ENCODE results near the gene SLC15A5. TPM values are rescaled to one million over a fixed set of nuclear protein-coding genes. Genes with fewer than 3 reads are reported as not detected.

The SLC15A5 gene
- total RNA-seq, 2 experiments from 2014 or later = not detected

GRCh38 chr12:16155938-16156337 lies 121.5 kb downstream of the SLC15A5 start:
- H3K36me3 Mint-ChIP-seq (ENCODE audit: low read depth) = no peaks in the 10 kb centered on the region
- POLR2A ChIA-PET = no interaction called here
- no peaks in the 10 kb centered on the region for H3K9me3 Mint-ChIP-seq
- DNase-seq = no peak
- no peaks in the 10 kb centered on the region for H3K27me3 Mint-ChIP-seq
- no peaks in the 10 kb centered on the region for H3K4me1 Mint-ChIP-seq
- CTCF ChIA-PET = no interaction called here
- H3K4me3 Mint-ChIP-seq = no peak overlapping the region
- no peak overlapping the region for H3K27ac Mint-ChIP-seq

- POLR2A ChIA-PET = no interaction called here
- Mint-ChIP-seq H3K4me1 (no peaks in the 10 kb centered on the region), H3K27ac (no peak overlapping the region), H3K36me3 (ENCODE audit: low read depth) (no peaks in the 10 kb centered on the region), H3K9me3 (no peaks in the 10 kb centered on the region), H3K4me3 (no peak overlapping the region), H3K27me3 (no peaks in the 10 kb centered on the region)
- no peak for DNase-seq
- CTCF ChIA-PET = no interaction called here
Observed at GRCh38 chr12:16154990-16155389, 122.5 kb downstream of the SLC15A5 start.

GRCh38 chr12:16152885-16153673 lies 124.4 kb downstream of the SLC15A5 start:
- no peaks in the 10 kb centered on the region for H3K9me3 Mint-ChIP-seq
- no peaks in the 10 kb centered on the region for H3K4me1 Mint-ChIP-seq
- no peak for DNase-seq
- H3K27me3 Mint-ChIP-seq = no peaks in the 10 kb centered on the region
- ChIA-PET POLR2A (no interaction called here), CTCF (no interaction called here)
- no peaks in the 10 kb centered on the region for H3K36me3 Mint-ChIP-seq (ENCODE audit: low read depth)
- no peak overlapping the region for H3K27ac Mint-ChIP-seq
- no peak overlapping the region for H3K4me3 Mint-ChIP-seq

- Mint-ChIP-seq H3K4me1 (no peaks in the 10 kb centered on the region), H3K4me3 (no peak overlapping the region)
- POLR2A ChIA-PET = no interaction called here
Observed at GRCh38 chr12:16150276-16150675, 127.2 kb downstream of the SLC15A5 start.

GRCh38 chr12:16148938-16149337 lies 128.5 kb downstream of the SLC15A5 start:
- Mint-ChIP-seq H3K4me3 (no peak overlapping the region), H3K36me3 (ENCODE audit: low read depth) (no peaks in the 10 kb centered on the region), H3K27ac (no peak overlapping the region), H3K4me1 (no peaks in the 10 kb centered on the region), H3K9me3 (no peaks in the 10 kb centered on the region), H3K27me3 (no peaks in the 10 kb centered on the region)
- POLR2A ChIA-PET = no interaction called here
- CTCF ChIA-PET = no interaction called here
- no peak for DNase-seq

More at GRCh38 chr12:16150276-16150675, 127.2 kb downstream of the SLC15A5 start:
- H3K27ac Mint-ChIP-seq = no peak overlapping the region
- CTCF ChIA-PET = no interaction called here
- H3K36me3 Mint-ChIP-seq (ENCODE audit: low read depth) = no peaks in the 10 kb centered on the region
- DNase-seq = no peak
- H3K9me3 Mint-ChIP-seq = no peaks in the 10 kb centered on the region
- H3K27me3 Mint-ChIP-seq = no peaks in the 10 kb centered on the region

Other genes starting within 250 kb of the SLC15A5 start
- not detected for gene MGST1, start 70.0 kb upstream of the SLC15A5 start, total RNA-seq

Data from activated CD4-positive, alpha-beta T cell treated with anti-CD3 and anti-CD28 coated beads, Interleukin-2, amount 10 ng/mL, durations not matched to agents 7 days and 5 days (primary cell).